ENCODE data around the gene F13A1.

- no peak for TF ChIP-seq CTCF (IDR thresholded peaks at IDR 0.05)
- TF ChIP-seq SIN3A (IDR thresholded peaks at IDR 0.05; ENCODE audit: borderline replicate concordance, low read depth, low read length) = no peak
- TF ChIP-seq JUND (IDR thresholded peaks at IDR 0.05) = no peak
- no peak for TF ChIP-seq RCOR1 (IDR thresholded peaks at IDR 0.05; ENCODE audit: low read length)
- no peak for TF ChIP-seq EP300 (IDR thresholded peaks at IDR 0.05; ENCODE audit: borderline replicate concordance in 1 of 2, low read depth in 1 of 2, low read length in 1 of 2)
- no peak for TF ChIP-seq FOXM1 (IDR thresholded peaks at IDR 0.05; ENCODE audit: low read depth)
- TF ChIP-seq IRF3 (IDR thresholded peaks at IDR 0.05; ENCODE audit: low read depth, low read length) = no peak
- no peak for TF ChIP-seq SMC3 (IDR thresholded peaks at IDR 0.05; ENCODE audit: low read depth, low read length)
- no peak for TF ChIP-seq MAX (IDR thresholded peaks at IDR 0.05; ENCODE audit: low read depth)
- no peak for TF ChIP-seq CHD2 (IDR thresholded peaks at IDR 0.05; ENCODE audit: low read length, partially characterized antibody)
- TF ChIP-seq ZBTB33 (IDR thresholded peaks at IDR 0.05; ENCODE audit: borderline replicate concordance, low read depth) = no peak
- no peak for TF ChIP-seq FOXJ3 (CRISPR knock-in tag; IDR thresholded peaks at IDR 0.05)
- no peak for TF ChIP-seq REST (IDR thresholded peaks at IDR 0.05; ENCODE audit: low read depth, low read length)
Observed at GRCh38 chr6:6169141-6169540, 151.3 kb downstream of the F13A1 start.

Measured in SK-N-SH (cell line).